ENCODE results near the gene RHOJ. TPM values are rescaled to one million over a fixed set of nuclear protein-coding genes. Genes with fewer than 3 reads are reported as not detected.

RHOJ gene
- total RNA-seq, 1 donor, result 0.43 TPM

- H3K4me3 ChIP-seq (ENCODE audit: low read depth, low read length), result no peak overlapping the region
- no peak for TF ChIP-seq CTCF (IDR thresholded peaks at IDR 0.05; ENCODE audit: insufficient read depth, low read depth, low read length)
- DNase-seq (ENCODE audit: low read depth), result peak; percentile 63
Observed at GRCh38 chr14:63229330-63230059, 25.3 kb downstream of the RHOJ start.

DNA sequence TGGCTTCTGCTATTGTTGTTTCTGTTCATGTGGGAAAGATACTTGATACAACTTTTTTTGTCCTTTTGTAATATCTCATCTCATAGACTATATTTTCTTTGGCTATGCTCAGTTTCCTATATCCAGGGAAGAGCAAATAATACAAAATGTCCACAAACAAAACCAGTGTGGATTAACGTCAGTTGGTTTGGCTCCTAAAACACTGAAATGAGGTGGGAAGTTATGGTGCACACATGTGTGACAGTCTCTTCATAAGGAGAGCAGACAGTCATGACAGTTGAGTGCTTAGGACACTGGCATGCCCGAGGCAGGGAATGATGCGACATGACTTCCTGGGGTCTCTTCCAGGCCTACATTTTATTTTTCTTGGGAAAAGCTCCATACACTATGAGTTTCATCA, 27.5 kb downstream of the RHOJ start:
- DNase-seq (ENCODE audit: low read depth), result no peak
- no peak for TF ChIP-seq CTCF (IDR thresholded peaks at IDR 0.05; ENCODE audit: insufficient read depth, low read depth, low read length)
- H3K4me3 ChIP-seq (ENCODE audit: low read depth, low read length), result no peak overlapping the region

DNA sequence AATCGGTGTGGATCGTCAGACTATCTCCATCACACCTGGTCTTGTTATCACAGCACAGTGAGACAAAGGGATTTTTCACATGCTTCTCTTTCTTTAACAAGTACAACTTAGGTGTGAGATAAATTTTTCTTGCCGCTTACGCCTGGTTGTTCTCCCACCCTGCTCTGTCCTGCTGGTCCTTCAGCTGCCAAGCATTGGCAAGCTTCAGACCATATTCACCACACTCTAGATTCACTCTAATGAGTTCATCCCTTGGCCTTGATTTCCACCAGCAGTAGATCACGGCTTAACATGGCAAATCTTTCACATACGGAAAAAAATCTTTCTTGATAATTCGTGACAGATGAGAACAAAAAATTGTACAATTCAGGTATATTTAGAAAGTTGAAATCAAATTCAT, 33.5 kb downstream of the RHOJ start:
- DNase-seq (ENCODE audit: low read depth), result no peak
- no peak for TF ChIP-seq CTCF (IDR thresholded peaks at IDR 0.05; ENCODE audit: insufficient read depth, low read depth, low read length)
- H3K4me3 ChIP-seq (ENCODE audit: low read depth, low read length), result no peak overlapping the region

- H3K4me3 ChIP-seq (ENCODE audit: low read depth, low read length), result no peak overlapping the region
- TF ChIP-seq CTCF (IDR thresholded peaks at IDR 0.05; ENCODE audit: insufficient read depth, low read depth, low read length), result no peak
- DNase-seq (ENCODE audit: low read depth), result no peak
Observed at GRCh38 chr14:63240221-63240620, 36.0 kb downstream of the RHOJ start.

DNA sequence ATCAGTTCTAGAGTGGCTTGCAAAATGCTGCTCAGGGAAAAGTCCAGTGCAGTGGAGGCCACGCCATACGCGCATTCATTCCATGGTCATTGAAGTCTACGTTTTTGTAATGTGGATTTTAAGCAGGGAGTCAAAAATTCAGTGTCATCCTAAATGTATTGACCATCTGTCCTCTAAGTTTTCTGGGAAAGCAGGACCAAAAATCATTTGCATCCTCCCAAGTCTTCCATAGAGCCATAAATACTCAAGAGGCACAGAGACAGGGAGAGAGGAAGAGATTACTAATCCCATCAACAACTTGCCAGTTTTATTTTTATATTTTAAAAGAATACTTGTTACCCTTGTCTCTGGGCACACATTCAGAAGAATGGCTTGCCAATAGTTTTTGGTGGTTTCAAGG, 36.9 kb downstream of the RHOJ start:
- H3K4me3 ChIP-seq (ENCODE audit: low read depth, low read length), result no peak overlapping the region
- DNase-seq (ENCODE audit: low read depth), result no peak
- no peak for TF ChIP-seq CTCF (IDR thresholded peaks at IDR 0.05; ENCODE audit: insufficient read depth, low read depth, low read length)

- no peak for DNase-seq (ENCODE audit: low read depth)
- TF ChIP-seq CTCF (IDR thresholded peaks at IDR 0.05; ENCODE audit: insufficient read depth, low read depth, low read length), result no peak
- H3K4me3 ChIP-seq (ENCODE audit: low read depth, low read length), result no peak overlapping the region
Observed at GRCh38 chr14:63243646-63244045, 39.4 kb downstream of the RHOJ start.

DNA sequence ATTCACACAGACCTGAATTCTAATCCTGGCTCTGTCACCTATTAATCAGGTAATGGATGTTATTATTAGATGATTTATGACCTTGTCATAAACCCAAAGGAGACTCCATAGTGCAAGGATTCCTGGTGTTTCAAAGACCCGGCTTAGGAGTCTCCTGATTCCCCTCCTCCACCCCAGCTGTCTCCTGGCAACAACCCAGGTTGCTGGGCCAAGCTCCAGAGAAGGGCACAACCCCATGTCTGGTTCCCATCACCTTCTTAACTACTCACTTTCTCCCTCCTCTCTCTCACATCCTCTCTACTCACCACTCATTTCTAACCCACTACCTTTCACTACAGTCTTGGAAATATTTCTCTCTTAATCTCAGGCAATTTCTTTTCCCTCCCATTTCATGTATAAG, 41.6 kb downstream of the RHOJ start:
- no peak for TF ChIP-seq CTCF (IDR thresholded peaks at IDR 0.05; ENCODE audit: insufficient read depth, low read depth, low read length)
- H3K4me3 ChIP-seq (ENCODE audit: low read depth, low read length), result no peak overlapping the region
- no peak for DNase-seq (ENCODE audit: low read depth)

Data from fibroblast of villous mesenchyme (primary cell).